GM19351 (cell line): ENCODE results near the gene UGT1A9.
"Not testable (repeated sequence)": the region's sequence is repeated elsewhere in the genome, so short reads cannot be mapped to it uniquely, and the experiment has no call there.

Experiments
- ATAC-seq: cut with Tn5 transposase; IDR thresholded peaks from one replicate; pipeline ENCODE4 v1.9.1; 2021; ENCODE audit warnings: mild to moderate bottlenecking, moderate library complexity; ENCODE audit not compliant: unreplicated experiment

UGT1A9 gene

DNA sequence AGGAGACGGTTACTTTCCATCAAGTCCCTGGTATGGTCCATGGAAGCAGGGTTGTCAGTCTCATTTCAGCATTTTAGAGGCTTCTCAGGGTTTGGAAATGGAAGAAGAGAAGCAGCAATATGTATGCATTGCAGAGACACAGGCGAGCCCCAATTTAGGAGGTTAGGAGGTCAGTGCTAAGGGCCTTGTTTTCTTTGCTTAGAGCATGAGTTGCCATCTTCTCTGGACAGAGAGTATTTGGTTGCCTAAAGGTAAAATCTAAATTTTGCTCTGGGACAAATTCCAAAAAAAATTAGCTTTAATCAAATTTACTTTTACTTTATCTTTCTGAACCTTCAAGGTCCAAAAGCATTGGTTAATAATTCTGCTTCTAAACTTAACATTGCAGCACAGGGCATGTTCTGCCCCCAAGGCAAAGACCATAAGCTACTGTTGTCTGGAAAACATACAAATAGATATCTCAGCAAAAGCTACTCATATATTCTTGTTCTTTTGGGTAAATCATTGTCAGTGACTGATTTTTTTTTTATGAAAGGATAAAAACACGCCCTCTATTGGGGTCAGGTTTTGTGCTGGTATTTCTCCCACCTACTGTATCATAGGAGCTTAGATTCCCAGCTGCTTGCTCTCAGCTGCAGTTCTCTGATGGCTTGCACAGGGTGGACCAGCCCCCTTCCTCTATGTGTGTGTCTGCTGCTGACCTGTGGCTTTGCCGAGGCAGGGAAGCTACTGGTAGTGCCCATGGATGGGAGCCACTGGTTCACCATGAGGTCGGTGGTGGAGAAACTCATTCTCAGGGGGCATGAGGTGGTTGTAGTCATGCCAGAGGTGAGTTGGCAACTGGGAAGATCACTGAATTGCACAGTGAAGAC, at the start of gene UGT1A9:
Gene UGT1A9, plus strand, starts transcription at position 609 of the 872 bp plus-strand sequence. Its CDS starts 37 bp downstream, at position 646.
- no peak for ATAC-seq

DNA sequence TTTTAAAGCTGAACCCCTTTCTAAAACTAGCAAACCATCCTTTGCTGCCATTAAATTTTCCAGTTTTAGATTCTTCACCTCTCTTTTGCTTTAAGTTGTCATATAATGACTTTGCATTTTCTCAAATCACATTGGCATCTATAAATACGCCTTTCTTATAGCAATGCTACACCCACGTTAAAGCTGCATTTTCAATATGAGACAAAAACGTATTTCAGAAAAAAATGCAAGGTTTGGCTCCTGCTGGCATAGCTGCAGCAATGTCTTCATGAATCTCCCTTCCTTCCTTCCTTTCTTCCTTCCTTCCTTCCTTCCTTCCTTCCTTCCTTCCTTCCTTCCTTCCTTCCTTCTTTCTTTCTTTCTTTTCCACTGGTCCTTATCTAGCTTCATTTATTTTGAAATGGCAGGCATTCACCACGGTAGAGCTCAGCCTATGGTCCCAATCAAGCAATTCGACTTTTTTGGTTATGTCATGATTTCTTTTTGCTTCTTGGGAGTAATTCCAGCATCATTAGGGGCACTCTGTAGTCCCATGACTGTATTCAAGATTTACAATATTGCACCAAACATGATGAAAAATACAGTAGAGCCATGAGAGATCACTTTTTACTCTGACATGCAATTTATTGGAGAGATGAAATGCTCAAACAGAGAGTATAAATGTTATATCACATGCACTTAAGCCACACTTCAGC, 44.2 kb upstream of the UGT1A9 start:
- ATAC-seq, result no peak

DNA sequence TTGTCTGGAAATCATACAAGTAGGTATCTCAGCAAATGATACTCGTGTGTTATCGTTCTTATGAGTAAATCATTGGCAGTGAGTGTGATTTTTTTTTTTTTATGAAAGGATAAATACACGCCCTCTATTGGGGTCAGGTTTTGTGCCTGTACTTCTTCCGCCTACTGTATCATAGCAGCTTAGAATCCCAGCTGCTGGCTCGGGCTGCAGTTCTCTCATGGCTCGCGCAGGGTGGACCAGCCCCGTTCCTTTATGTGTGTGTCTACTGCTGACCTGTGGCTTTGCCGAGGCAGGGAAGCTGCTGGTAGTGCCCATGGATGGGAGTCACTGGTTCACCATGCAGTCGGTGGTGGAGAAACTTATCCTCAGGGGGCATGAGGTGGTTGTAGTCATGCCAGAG, 35.4 kb upstream of the UGT1A9 start, which contains the start of gene UGT1A10:
Gene UGT1A10, plus strand, starts transcription at position 143 of the 400 bp plus-strand sequence. Its CDS starts 75 bp downstream, at position 218.
- not testable (repeated sequence) for ATAC-seq

- ATAC-seq, result no peak
Measured at GRCh38 chr2:233638836-233639235, 32.9 kb upstream of the UGT1A9 start.

DNA sequence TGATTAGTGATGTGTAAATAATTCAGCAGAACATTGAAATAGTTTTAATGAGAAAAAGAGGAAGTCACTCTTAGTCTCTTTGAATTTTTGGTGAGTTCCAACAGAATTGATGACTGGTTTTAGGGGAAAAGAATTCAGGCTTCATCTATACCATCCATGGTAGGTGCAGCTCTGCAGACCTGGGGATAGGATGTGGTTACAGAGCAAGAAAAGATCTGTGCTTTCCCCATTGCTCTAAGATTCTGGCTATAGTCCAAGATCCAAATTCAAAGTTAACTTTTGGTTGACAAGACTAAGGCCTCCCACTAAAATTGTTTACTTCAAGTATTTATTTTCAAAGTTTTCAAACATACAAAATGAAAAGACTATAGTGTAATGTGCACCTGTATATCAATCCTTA, 31.8 kb upstream of the UGT1A9 start:
- no peak for ATAC-seq

DNA sequence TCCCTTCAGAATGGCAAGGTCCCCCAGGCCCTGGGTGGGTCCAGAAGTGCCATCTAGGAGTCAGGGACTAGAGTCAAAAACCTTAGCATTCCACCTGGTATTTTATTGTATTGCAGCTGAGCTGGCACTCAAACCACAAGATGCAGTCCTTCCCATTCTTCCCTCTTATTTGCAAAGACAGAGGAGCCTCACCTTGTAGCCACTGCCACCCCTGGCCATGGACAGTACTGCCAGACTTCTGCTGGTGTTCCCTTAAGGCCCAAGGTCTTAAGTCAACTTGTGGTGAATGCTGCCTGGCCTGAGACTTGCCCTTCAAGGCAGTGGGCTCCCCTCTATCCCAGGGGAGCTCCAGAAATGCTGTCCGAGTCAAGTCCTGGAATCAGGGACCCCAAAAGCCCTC, 28.6 kb upstream of the UGT1A9 start:
- ATAC-seq, result no peak

DNA sequence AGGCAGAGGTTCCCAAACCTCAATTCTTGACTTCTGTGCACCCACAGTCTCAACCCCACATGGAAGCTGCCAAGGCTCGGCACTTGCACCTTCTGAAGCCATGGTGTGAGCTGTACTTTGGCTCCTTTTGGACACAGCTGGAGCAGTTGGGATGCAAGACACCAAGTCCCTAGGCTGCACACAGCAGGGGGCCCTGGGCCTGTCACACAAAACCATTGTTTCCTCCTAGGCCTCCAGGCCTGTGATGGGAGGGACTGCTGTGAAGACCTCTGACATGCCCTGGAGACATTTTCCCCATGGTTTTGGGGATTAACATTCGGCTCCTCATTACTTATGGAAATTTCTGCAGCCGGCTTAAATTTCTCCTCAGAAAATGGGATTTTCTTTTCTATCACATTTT, 25.7 kb upstream of the UGT1A9 start:
- ATAC-seq, result not testable (repeated sequence)

GRCh38 chr2:233650981-233651380, 20.7 kb upstream of the UGT1A9 start:
- ATAC-seq, result no peak

DNA sequence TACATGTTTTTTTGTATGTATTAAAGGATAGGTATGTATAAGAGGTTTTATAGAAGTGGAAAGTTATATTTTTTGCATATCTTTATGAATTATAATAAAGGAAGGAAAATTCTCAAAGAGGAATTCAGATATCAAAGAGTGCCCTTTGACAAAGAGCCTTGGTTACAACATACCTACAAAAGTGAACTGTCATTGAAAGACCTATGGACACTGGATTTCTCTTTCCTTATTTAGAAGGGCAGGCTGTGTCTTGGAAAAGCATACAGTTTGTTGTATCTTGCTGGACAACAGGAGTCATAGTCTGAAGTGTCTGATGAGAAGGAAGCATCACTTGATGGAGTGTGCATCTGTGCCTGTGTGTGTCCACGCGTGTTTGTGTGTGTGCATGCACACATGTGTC, 20.3 kb upstream of the UGT1A9 start:
- no peak for ATAC-seq

DNA sequence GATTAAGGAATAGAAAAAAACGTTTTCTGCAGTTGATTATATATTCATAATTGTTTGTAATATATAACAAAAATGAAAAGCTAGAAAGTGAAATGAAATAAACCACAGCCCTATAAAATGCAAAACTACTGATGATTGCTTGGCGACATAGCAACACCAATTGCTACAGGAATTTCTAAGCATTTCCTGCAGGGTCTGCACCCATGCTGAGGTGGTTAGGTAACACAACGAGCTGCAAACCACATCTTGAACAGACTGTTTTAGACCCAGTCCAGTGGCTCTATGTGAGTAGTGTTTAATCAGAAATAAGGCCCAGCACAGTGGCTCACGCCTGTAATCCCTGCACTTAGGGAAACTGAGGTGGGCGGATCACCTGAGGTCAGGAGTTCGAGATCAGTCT, 17.2 kb upstream of the UGT1A9 start:
- ATAC-seq, result no peak

DNA sequence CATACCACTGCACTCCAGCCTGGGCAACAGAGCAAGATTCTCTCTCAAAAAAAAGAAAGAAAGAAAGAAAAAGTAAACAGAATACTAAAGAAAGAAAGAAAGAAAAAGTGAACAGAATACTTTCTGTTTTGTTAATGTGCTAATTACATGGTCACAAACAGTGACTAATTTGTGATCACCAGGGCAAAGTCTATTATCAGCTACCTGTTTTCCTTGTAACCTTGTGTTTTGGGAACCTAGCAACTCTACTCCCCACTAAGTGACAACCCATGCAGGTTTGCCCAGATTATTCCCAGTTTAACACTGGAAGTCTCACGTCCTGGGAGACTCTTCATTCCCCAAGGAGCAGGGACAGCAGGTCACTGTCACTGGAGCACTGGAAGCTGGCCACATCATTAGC, 16.7 kb upstream of the UGT1A9 start:
- ATAC-seq, result no peak

GRCh38 chr2:233655943-233656342, 15.8 kb upstream of the UGT1A9 start:
- ATAC-seq, result not testable (repeated sequence)

GRCh38 chr2:233656443-233656842, 15.3 kb upstream of the UGT1A9 start:
- no peak for ATAC-seq

- no peak for ATAC-seq
Measured at GRCh38 chr2:233658610-233659009, 13.1 kb upstream of the UGT1A9 start.

GRCh38 chr2:233663911-233664310, 7.8 kb upstream of the UGT1A9 start:
- ATAC-seq, result no peak

- ATAC-seq, result no peak
Measured at GRCh38 chr2:233668605-233669260, 3.0 kb upstream of the UGT1A9 start.

GRCh38 chr2:233672886-233673285, 1.2 kb downstream of the UGT1A9 start:
- no peak for ATAC-seq

DNA sequence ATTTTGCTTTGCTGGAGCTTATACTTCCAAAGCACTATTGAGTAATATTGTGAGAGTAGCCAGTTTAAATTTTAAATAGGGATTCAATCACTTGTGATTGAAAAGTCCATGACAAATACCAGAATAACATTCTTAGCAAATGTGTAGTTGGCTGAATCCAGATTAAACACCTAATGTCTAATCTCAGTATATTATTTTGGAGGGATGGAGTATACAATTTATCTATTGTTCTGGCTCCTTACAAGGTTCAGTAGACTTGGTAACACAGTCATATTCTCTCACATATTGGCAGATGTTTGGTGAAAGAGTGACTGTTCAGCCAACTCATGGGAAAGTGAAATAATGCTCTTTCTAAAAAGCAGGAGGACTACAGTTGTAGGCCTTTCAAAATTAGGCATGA, 2.2 kb downstream of the UGT1A9 start:
- ATAC-seq, result no peak

- no peak for ATAC-seq
Measured at GRCh38 chr2:233674314-233674713, 2.6 kb downstream of the UGT1A9 start.

DNA sequence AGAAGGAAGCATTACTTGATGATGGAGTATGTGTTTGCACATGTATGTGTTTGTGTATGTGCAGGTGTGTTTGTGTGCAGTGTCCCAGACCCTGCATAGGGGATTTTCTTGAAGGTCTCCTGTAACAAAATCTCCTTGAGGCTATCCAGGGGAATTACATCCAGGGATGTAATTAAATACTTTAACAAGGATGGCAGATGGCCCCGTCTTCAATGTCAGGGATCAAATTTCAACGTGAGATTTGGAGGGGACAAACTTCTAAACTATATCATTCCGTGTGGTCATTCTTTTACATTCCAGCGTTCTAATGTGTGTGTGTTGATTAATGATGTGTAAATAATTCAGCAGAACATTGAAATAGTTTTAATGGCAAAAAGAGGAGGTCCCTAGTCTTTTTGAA, 3.3 kb downstream of the UGT1A9 start:
- ATAC-seq, result no peak

GRCh38 chr2:233676046-233676445, 4.3 kb downstream of the UGT1A9 start:
- ATAC-seq, result no peak

- no peak for ATAC-seq
Measured at GRCh38 chr2:233679196-233679595, 7.5 kb downstream of the UGT1A9 start.
